Stimulated activated CD8-positive, alpha-beta memory T cell treated with anti-CD3 and anti-CD28 coated beads, Interleukin-7, amount 100 ng/mL, for 24 hours (primary cell): ENCODE data around the gene PHF1.
"Not testable (repeated sequence)": the region's sequence is repeated elsewhere in the genome, so short reads cannot be mapped to it uniquely, and the experiment has no call there.

Experiments used
- DNase-seq: peaks from one replicate; pipeline ENCODE4 v3.0.0-alpha.2; 2020; ENCODE audit warnings: low read depth

The PHF1 gene

DNA sequence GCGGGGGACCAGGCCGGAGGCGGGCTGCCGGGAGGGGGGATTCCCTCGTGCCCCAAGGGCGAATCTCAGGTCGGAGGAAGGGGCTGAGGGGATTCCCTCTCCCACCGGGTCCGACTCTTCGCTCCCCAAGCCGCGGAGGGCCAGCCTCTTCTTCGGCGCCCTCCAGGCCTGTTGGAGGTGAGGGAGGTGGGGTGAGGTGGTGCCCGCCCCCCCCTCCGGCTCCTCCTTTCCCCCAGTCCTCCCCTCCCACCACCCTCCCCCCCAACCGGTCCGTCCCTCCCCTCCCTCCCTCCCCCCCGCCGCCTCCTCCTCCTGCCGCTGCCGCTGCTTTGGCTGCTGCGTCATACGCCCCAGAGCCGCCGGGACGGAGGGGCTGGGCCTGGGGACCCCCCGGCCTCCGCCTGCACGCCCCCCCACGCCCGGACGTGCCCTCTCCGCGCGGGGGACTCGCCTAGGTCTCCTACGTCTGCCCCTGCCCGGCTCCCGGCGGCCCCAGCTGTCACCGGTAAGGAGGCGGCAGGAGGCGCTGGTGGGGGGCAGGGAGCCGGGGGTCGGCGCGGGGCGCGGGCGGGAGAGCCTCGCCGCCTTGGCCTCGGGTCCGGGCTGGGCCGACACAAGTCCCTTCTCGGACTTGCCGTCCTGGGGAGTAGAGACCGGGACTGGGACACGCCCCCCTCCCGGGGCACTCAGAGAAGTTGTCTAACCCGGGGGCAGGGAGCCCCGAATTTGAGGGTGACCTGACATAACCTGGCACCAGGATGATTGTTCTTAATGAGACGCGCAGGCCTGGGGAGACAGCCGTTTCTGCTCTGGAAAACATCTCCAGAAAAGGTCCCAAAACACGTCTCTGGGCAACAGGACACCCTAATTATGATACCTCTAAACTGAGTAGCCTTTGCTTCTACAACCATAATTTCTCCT lies at the start of gene PHF1:
PHF1 (plus strand) TSS at position 304 of the 921 bp plus-strand sequence. CDS start 1,250 bp downstream, outside the sequence.
- no peak for DNase-seq

DNA sequence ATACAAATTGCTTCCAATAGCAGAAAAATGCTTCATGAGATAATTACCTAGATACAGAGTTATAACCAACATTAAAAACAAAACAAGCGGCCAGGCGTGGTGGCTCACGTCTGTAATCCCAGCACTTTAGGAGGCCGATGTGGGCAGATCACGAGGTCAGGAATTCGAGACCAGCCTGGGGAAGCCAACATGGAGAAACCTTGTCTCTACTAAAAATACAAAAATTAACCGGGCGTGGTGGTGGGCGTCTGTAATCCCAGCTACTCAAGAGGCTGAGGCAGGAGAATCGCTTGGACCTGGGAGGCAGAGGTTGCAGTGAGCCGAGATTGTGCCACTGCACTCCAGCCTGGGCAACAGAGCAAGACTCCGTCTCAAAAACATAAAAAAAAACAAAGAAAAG lies 47.3 kb upstream of the PHF1 start:
- DNase-seq = not testable (repeated sequence)

GRCh38 chr6:33364475-33365205 lies 46.2 kb upstream of the PHF1 start:
- DNase-seq = not testable (repeated sequence)

DNA sequence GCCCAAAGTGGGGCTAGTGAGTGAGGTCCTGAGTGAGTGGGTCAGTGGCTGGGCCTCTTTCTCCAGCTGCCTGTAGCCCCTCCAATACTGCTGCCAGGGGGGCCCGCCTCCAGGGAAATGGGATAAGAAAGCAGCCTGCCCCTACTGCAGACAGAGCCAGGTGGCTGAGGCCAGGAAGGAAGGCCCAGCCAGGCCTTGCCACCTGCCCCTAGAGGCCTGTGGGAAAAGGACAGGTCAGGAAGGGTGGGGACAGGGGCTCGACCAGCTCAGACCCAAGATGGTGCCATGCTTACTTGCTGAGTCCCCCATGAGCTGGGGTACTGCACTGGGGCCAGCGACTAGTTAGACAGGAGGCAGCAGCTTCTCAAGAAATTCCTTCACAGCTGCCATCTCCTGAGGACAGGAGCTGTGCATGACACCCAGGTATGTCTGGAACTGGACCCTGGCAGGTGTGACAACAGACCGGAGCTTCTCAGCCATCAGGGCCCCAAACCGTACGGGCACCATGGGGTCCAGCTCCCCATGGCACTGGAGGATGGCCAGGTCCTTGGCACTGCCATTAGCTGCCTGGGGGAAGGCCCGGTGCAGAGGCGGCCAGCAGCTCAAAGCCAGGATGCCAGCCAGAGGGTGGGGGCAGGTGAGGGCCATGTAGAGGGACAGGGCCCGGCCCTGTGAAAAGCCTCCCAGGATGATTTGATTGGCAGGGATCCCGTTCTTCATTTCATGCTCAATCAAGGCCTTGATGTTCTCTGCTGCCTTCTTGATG lies 45.4 kb upstream of the PHF1 start:
- not testable (repeated sequence) for DNase-seq

- no peak for DNase-seq
Measured at GRCh38 chr6:33367009-33367714, 43.7 kb upstream of the PHF1 start.

DNA sequence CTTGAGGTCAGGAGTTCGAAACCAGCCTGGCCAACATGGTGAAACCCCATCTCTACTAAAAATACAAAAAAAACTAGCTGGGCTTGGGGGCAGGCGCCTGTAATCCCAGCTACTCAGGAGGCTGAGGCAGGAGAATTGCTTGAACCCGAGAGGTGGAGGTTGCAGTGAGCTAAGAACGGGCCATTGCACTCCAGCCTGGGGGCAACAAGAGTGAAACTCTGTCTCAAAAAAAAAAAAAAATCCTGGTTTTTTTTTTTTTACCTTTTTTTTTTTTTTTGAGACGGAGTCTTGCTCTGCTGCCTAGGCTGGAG lies 43.1 kb upstream of the PHF1 start:
- DNase-seq = not testable (repeated sequence)

GRCh38 chr6:33371901-33372300 lies 38.9 kb upstream of the PHF1 start:
- DNase-seq = not testable (repeated sequence)

GRCh38 chr6:33372526-33373123 lies 38.2 kb upstream of the PHF1 start:
- no peak for DNase-seq

GRCh38 chr6:33373960-33374910 lies 36.6 kb upstream of the PHF1 start:
- no peak for DNase-seq

GRCh38 chr6:33375143-33375671 lies 35.6 kb upstream of the PHF1 start:
- no peak for DNase-seq

- no peak for DNase-seq
Measured at GRCh38 chr6:33377171-33377570, 33.6 kb upstream of the PHF1 start.

DNA sequence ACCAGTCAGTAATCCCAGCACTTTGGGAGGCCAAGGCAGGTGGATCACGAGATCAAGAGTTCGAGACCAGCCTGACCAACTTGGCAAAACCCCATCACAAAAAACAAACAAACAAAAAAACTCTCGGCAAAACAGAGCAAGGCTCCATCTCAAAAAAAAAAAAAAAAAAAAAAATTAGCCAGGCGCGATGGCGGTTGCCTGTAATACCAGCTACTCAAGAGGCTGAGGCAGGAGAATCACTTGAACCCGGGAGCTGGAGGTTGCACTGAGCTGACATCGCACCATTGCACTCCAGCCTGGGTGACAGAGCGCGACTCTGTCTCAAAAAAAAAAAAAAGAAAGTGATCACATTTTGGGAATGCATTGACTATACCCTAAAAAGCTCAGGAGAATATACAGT lies 31.6 kb upstream of the PHF1 start:
- not testable (repeated sequence) for DNase-seq

- DNase-seq = no peak
Measured at GRCh38 chr6:33380272-33380981, 30.4 kb upstream of the PHF1 start.

GRCh38 chr6:33383427-33384185 lies 27.2 kb upstream of the PHF1 start:
- no peak for DNase-seq

DNA sequence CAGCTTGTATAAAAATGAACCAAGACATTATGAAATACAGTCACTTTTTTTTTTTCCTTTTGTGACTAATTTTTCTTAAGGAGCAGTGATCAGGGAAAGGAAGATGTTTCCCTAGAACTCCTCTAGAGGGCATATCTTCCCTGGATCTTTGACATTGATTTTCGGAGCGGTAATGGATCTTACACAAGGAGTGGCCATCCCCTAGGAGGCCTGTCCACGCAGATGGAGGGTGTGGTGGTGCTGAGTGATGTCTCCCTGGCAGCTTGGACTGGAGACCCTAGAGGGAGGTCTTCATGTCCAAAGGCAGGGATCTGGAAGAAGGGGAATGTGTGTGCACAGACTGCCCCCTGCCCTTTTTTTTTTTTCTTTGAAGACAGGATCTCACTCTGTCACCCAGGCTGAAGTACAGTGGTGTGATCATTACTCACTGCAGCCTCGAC lies 26.2 kb upstream of the PHF1 start:
- DNase-seq = no peak

DNA sequence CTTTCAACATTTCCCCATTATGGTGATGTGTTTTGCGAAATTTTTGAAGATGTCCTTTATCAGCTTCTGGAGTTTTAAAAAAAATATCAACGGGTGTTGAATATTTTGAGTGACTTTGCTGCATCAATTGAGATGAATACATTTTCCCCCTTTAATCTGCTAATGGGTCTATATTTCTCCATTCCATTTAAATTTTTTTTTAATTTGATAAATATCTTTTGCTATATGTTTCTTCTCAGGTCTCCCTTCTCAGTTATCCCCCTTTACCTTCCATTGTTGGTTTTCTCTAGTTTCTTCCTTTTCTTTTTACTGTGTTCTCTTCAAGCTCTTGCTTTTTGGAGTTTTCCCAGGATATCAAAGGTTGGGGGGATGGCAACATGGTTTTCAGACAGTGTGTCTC lies 20.6 kb upstream of the PHF1 start:
- no peak for DNase-seq

- DNase-seq = no peak
Measured at GRCh38 chr6:33390767-33391277, 20.0 kb upstream of the PHF1 start.

GRCh38 chr6:33391278-33391921 lies 19.4 kb upstream of the PHF1 start, which contains the start of gene KIFC1:
KIFC1 (plus strand) TSS chr6:33391823; CDS start chr6:33391986, 163 bp downstream.
- DNase-seq = peak; percentile 98
